Ovary (tissue), 9 donors: ENCODE data around the gene MAP6. TPM values are rescaled to one million over a fixed set of nuclear protein-coding genes. Genes with fewer than 3 reads are reported as not detected.

Experiments
- DNase-seq, 5 donors: peaks; one replicate each; pipeline ENCODE4 v3.0.0-alpha.2; 2019 to 2020
- H3K27ac ChIP-seq, 2 donors: fragments of 200-600 bp; one replicate each; pipeline versions ENCODE4 v1.5.1 to v1.8.0; 2019 to 2022
- H3K27me3 ChIP-seq: fragments of 200-600 bp; one replicate; pipeline ENCODE4 v1.8.0; 2022
- H3K36me3 ChIP-seq: fragments of 200-600 bp; sonication (generic); one replicate; pipeline ENCODE4 v1.5.1; 2019
- H3K4me1 ChIP-seq: one replicate; pipeline ENCODE4 v1.8.1; 2013; ENCODE audit warnings: mild to moderate bottlenecking, moderate library complexity; ENCODE audit not compliant: insufficient read depth
- H3K4me3 ChIP-seq: fragments of 200-600 bp; sonication (generic); one replicate; pipeline ENCODE4 v1.5.1; 2017
- H3K9me3 ChIP-seq, 2 donors: fragments of 200-600 bp in 1 of 2; sonication (generic) in 1 of 2; one replicate each; pipeline versions ENCODE4 v1.5.1 to v1.8.1; 2013 to 2019; ENCODE audit warnings: mild to moderate bottlenecking in 1 of 2, moderate library complexity in 1 of 2
- EP300 ChIP-seq: sonication (generic); formaldehyde crosslinking; IDR thresholded peaks from one replicate; pipeline ENCODE4 v1.6.1; 2017; ENCODE audit warnings: antibody characterized with exemption
- POLR2A ChIP-seq: fragments of 450-650 bp; IDR thresholded peaks from one replicate; pipeline ENCODE4 v1.6.1; 2017; ENCODE audit warnings: antibody characterized with exemption, mild to moderate bottlenecking, moderate library complexity
- WGBS, 3 donors: extraction: QIAGEN DNeasy Blood & Tissue Kit in 1 of 3; methylation state at CpG; one replicate each; pipeline versions ENCODE4 v1.1.5 to v1.1.7; 2013 to 2017; 5-methylcytosine and 5-hydroxymethylcytosine counted together
- intact Hi-C, 4 donors: fragments of 100-400 bp; cut with DNase I; formaldehyde crosslinking; loops; one replicate each; pipeline versions ENCODE4 v1.11.0 to v1.15.1; 2022 to 2023
- polyA plus RNA-seq, 2 donors: library from polyadenylated mRNA; stranded (reverse); fragments of 200-250 nt in 1 of 2; fragments of 350-450 nt in 1 of 2; fragmentation: Illumina TruSeq in 1 of 2; extraction: RNeasy Lipid Tissue Mini Kit (QIAGEN cat#74804) in 1 of 2; gene quantifications; one replicate each; pipeline ENCODE4 v1.2.3, GENCODE V29; 2013 to 2014
- total RNA-seq, 7 donors: library from RNA; depleted of rRNA in 2 of 7; stranded (reverse); fragments of >200 nt in 2 of 7; fragmentation: NEBNext Ultra II Directional in 3 of 7; extraction: Animal tissue kit (Norgen Biotek cat#: 25700) in 3 of 7; gene quantifications; one replicate each; pipeline versions ENCODE4 v1.1.0 to v1.2.4, GENCODE V29; 2016 to 2023
- TF ChIP-seq, protein P1 (sequence below), 3 donors: fragments of 450-650 bp in 2 of 3; fragments of 200-600 bp in 1 of 3; IDR thresholded peaks; one replicate each; pipeline versions ENCODE4 v1.5.1 to v1.8.0; 2016 to 2022; ENCODE audit warnings: antibody characterized with exemption in 3 of 3, mild to moderate bottlenecking in 1 of 3
- donor health status: DM: no; HTN: no; CAD: no; lungs with moderate emphysema.
- donor health status: DM: no; HTN: no; CAD: no.
- donor health status: Bipolar disorder and iron deficiency.
- donor health status: DM: yes; HTN: yes; CAD: no.
- donor health status: DM: no; HTN: no; CAD: no.
- donor health status: DM: yes; HTN: yes; CAD: no.

The MAP6 gene
- total and polyA plus RNA-seq, 9 donors: 2.1 to 18.7 (median 8.8) TPM

DNA sequence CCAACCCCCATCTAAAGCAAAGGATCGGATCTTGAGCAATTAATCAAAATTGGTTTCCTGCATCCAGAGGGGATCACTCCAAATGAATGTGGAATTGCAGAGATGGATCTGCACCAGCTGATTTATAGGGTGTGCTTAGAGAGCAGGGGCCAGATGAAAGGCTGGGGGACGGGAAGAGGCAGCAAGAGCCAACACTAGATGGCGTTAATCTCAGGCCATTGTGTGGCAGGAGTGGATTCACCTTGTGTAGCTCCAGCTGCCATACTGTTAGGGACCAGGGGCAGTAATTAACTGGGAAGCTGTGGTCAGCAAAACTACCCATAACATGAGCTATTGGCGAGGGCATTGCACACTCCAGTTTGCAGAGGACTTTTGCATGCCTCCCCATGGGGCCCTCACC is 71.2 kb downstream of the MAP6 start:
- Histone ChIP-seq H3K27ac (no peak overlapping the region), H3K9me3 (no peaks in the 10 kb centered on the region), H3K27me3 (no peaks in the 10 kb centered on the region), H3K4me3 (no peak overlapping the region), H3K4me1 (no peaks in the 10 kb centered on the region), H3K36me3 (no peaks in the 10 kb centered on the region)
- intact Hi-C loops: loop anchor here in 1 of 4 donors (1.0 kb wide), 1 partner anchor 24 kb away; no protein-coding TSS in a partner anchor
- WGBS, 3 donors: 76 to 82% (median 80%) methylated on average over 4 of the region's 4 CpGs
- no peak for DNase-seq
- TF ChIP-seq POLR2A (no peak), EP300 (no peak)
- TF ChIP-seq, protein P1, sequence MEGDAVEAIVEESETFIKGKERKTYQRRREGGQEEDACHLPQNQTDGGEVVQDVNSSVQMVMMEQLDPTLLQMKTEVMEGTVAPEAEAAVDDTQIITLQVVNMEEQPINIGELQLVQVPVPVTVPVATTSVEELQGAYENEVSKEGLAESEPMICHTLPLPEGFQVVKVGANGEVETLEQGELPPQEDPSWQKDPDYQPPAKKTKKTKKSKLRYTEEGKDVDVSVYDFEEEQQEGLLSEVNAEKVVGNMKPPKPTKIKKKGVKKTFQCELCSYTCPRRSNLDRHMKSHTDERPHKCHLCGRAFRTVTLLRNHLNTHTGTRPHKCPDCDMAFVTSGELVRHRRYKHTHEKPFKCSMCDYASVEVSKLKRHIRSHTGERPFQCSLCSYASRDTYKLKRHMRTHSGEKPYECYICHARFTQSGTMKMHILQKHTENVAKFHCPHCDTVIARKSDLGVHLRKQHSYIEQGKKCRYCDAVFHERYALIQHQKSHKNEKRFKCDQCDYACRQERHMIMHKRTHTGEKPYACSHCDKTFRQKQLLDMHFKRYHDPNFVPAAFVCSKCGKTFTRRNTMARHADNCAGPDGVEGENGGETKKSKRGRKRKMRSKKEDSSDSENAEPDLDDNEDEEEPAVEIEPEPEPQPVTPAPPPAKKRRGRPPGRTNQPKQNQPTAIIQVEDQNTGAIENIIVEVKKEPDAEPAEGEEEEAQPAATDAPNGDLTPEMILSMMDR (IDR thresholded peaks at IDR 0.05): no peak

DNA sequence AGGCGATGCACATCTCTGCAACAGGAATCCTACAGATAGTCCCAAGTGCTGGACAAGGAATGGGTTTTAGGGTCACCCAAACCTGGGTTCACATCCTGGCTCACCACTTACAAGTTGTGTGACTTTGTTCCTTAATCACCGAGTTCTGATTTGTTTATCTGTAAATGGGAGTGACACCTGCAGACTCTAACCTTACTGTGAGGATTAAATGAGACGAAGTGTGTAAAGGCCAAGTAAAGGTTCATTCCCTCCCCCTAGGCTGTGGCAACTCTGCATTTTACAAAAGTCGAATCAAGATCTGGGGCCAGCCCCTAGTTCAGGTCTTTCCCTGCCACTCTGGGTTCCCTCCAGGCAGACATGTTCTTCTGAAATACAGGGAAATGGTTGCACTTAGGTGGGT is 71.9 kb downstream of the MAP6 start:
- Histone ChIP-seq H3K9me3 (no peaks in the 10 kb centered on the region), H3K36me3 (no peaks in the 10 kb centered on the region), H3K27me3 (no peaks in the 10 kb centered on the region), H3K4me3 (no peak overlapping the region), H3K27ac (no peak overlapping the region), H3K4me1 (no peaks in the 10 kb centered on the region)
- no peak for DNase-seq
- WGBS, 3 donors: 78 to 91% (median 79%) methylated on average over 4 of the region's 4 CpGs
- TF ChIP-seq, protein P1 (IDR thresholded peaks at IDR 0.05): no peak
- TF ChIP-seq EP300 (no peak), POLR2A (no peak)
- intact Hi-C loops: loop anchor here in 1 of 4 donors (1.0 kb wide), 1 partner anchor 24 kb away; no protein-coding TSS in a partner anchor

DNA sequence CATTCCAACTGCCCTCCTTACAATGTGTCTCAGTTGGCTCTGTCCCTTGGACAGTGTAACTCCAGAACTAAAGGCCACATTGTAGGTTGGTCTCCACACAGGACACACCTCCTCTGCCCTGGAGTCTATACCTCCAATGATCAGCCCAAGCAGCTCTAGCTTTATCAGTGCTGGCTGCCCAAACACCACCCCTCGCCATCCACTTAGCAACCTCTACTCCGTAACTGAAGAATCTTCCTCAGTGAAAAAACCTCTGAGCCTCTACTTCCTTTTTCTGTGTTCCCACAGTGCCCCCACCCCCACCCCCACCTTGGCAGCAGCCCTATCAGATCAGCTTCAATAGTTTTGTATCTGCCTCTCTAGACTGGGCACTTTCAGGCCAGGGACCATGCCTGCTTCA is 73.4 kb downstream of the MAP6 start:
- H3K9me3 ChIP-seq: no peaks in the 10 kb centered on the region
- intact Hi-C loops: no loop called here
- H3K4me1 ChIP-seq: no peaks in the 10 kb centered on the region
- H3K27me3 ChIP-seq: no peaks in the 10 kb centered on the region
- H3K36me3 ChIP-seq: no peaks in the 10 kb centered on the region
- 89 to 98% (median 94%) methylated on average over 2 of the region's 2 CpGs for WGBS, 3 donors
- TF ChIP-seq EP300: no peak
- TF ChIP-seq, protein P1 (IDR thresholded peaks at IDR 0.05): no peak
- no peak for TF ChIP-seq POLR2A
- H3K27ac ChIP-seq: no peak overlapping the region
- H3K4me3 ChIP-seq: no peak overlapping the region
- DNase-seq: no peak

DNA sequence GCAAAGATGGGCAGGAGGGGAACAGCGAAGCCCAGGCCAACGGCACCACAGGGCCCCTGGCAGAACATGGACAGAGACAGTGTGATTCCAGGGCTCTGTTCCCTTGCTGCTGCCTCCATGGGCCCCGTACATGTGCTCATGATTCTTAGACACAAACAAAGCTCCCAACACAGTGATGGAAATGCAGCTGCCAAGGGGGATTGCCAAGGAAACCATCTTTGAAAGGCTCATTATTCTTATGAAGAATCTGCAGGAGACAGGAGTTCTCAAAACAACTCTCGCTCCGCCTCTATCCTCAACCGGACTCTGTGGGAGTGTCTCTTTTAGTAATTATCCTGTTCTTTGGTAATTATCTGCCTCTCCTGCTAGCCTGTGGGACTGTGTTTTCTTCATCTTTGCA is 74.6 kb downstream of the MAP6 start:
- no peak overlapping the region for H3K27ac ChIP-seq
- no peaks in the 10 kb centered on the region for H3K4me1 ChIP-seq
- no peaks in the 10 kb centered on the region for H3K36me3 ChIP-seq
- TF ChIP-seq, protein P1 (IDR thresholded peaks at IDR 0.05): no peak
- TF ChIP-seq EP300: no peak
- TF ChIP-seq POLR2A: no peak
- H3K9me3 ChIP-seq: no peaks in the 10 kb centered on the region
- DNase-seq: no peak
- H3K27me3 ChIP-seq: no peaks in the 10 kb centered on the region
- intact Hi-C loops: no loop called here
- H3K4me3 ChIP-seq: no peak overlapping the region
- WGBS, 3 donors: 53 to 59% (median 59%) methylated on average over 6 of the region's 6 CpGs
